Esophagus muscularis mucosa (tissue), 4 donors: ENCODE results near the gene NFILZ. TPM values are rescaled to one million over a fixed set of nuclear protein-coding genes. Genes with fewer than 3 reads are reported as not detected.

Source experiments
- DNase-seq: peaks from one replicate; pipeline ENCODE4 v3.0.0-alpha.2; 2017; ENCODE audit errors: extremely low spot score
- H3K27ac ChIP-seq, 4 donors: fragments of 200-600 bp; sonication (generic); replicated peaks in 1 of 4; 1 replicate in 3 of 4; 2 replicates in 1 of 4; pipeline ENCODE4 v1.5.1; 2016 to 2019; ENCODE audit warnings: mild to moderate bottlenecking in 1 of 4
- H3K27me3 ChIP-seq, 4 donors: fragments of 200-600 bp; sonication (generic); one replicate each; pipeline versions ENCODE4 v1.5.1 to v1.6.0; 2016 to 2019
- H3K36me3 ChIP-seq, 4 donors: fragments of 200-600 bp; sonication (generic); one replicate each; pipeline ENCODE4 v1.5.1; 2016 to 2019
- H3K4me1 ChIP-seq, 4 donors: fragments of 200-600 bp; sonication (generic); one replicate each; pipeline ENCODE4 v1.5.1; 2016 to 2019
- H3K4me3 ChIP-seq, 4 donors: fragments of 200-600 bp; sonication (generic); 1 replicate in 2 of 4; 2 replicates in 2 of 4; pipeline ENCODE4 v1.5.1; 2016 to 2019; ENCODE audit warnings: mild to moderate bottlenecking in 4 of 4, moderate library complexity in 1 of 4
- H3K9me3 ChIP-seq, 4 donors: fragments of 200-600 bp; sonication (generic); 1 replicate in 3 of 4; 2 replicates in 1 of 4; pipeline ENCODE4 v1.5.1; 2016 to 2019
- CTCF ChIP-seq, 3 experiments: fragments of 200-600 bp in 2 of 3; fragments of 450-650 bp in 1 of 3; sonication (generic) in 2 of 3; IDR thresholded peaks; one replicate each; pipeline ENCODE4 v1.5.1; 2017 to 2019; ENCODE audit warnings: antibody characterized with exemption in 3 of 3, mild to moderate bottlenecking in 2 of 3, moderate library complexity in 1 of 3
- EP300 ChIP-seq: sonication (generic); formaldehyde crosslinking; IDR thresholded peaks from one replicate; pipeline ENCODE4 v1.6.1; 2017; ENCODE audit warnings: antibody characterized with exemption
- POLR2A ChIP-seq: fragments of 450-650 bp; IDR thresholded peaks from one replicate; pipeline ENCODE4 v1.6.1; 2017; ENCODE audit warnings: antibody characterized with exemption, moderate library complexity, mild to moderate bottlenecking, low read depth
- POLR2AphosphoS5 ChIP-seq, 2 donors: sonication (generic); formaldehyde crosslinking; IDR thresholded peaks; one replicate each; pipeline ENCODE4 v1.6.1; 2017; ENCODE audit warnings: antibody characterized with exemption in 2 of 2
- WGBS: methylation state at CpG from one replicate; pipeline ENCODE4 v1.1.5; 2018; 5-methylcytosine and 5-hydroxymethylcytosine counted together
- intact Hi-C: fragments of 100-400 bp; cut with DNase I; formaldehyde crosslinking; loops from one replicate; pipeline ENCODE4 v1.15.1; 2023
- total RNA-seq, 4 donors: library from RNA; depleted of rRNA; stranded (reverse); fragments of >200 nt; gene quantifications; one replicate each; pipeline versions ENCODE4 v1.1.0 to v1.2.1, GENCODE V29; 2016

The NFILZ gene
- total RNA-seq, 4 donors from 2014 or later, result not detected

GRCh38 chr19:8654591-8655339 lies 24.3 kb downstream of the NFILZ start:
- Histone ChIP-seq H3K4me3 (peak overlapping the region in 2 of 4 donors; percentile 16 to 41), H3K27ac (no peak overlapping the region), H3K9me3 (no peaks in the 10 kb centered on the region), H3K4me1 (peaks cover 5 to 8% (median 7%) of the 10 kb centered on the region in 4 donors), H3K27me3 (peaks cover 0 to 49% (median 0%) of the 10 kb centered on the region in 4 donors), H3K36me3 (no peaks in the 10 kb centered on the region)
- intact Hi-C loops, result loop anchor here (2.0 kb wide), 1 partner anchor 422 kb away; no protein-coding TSS in a partner anchor
- no peak for DNase-seq
- TF ChIP-seq POLR2A (no peak), CTCF (IDR thresholded peaks at IDR 0.05) (peak; percentile 95 to 99 (median 98))
- 6% methylated on average over 15 of the region's 15 CpGs for WGBS

GRCh38 chr19:8655340-8655709 lies 24.9 kb downstream of the NFILZ start:
- Histone ChIP-seq H3K36me3 (no peaks in the 10 kb centered on the region), H3K9me3 (no peaks in the 10 kb centered on the region), H3K27me3 (peaks cover 0 to 54% (median 0%) of the 10 kb centered on the region in 4 donors), H3K4me3 (no peak overlapping the region), H3K27ac (no peak overlapping the region), H3K4me1 (peaks cover 5 to 8% (median 7%) of the 10 kb centered on the region in 4 donors)
- DNase-seq, result no peak
- intact Hi-C loops, result loop anchor here (2.0 kb wide), 1 partner anchor 421 kb away; no protein-coding TSS in a partner anchor
- WGBS, result 69% methylated on average over 5 of the region's 12 CpGs
- TF ChIP-seq POLR2A (no peak), EP300 (no peak), CTCF (IDR thresholded peaks at IDR 0.05) (no peak)

- peaks cover 5 to 8% (median 7%) of the 10 kb centered on the region in 4 donors for H3K4me1 ChIP-seq
- 100% methylated on average over 3 of the region's 5 CpGs for WGBS
- intact Hi-C loops, result no loop called here
- peaks cover 0 to 72% (median 0%) of the 10 kb centered on the region in 4 donors for H3K27me3 ChIP-seq
- no peak for TF ChIP-seq POLR2A
- TF ChIP-seq CTCF (IDR thresholded peaks at IDR 0.05), result no peak
- TF ChIP-seq EP300, result no peak
- no peak for TF ChIP-seq POLR2AphosphoS5 (IDR thresholded peaks at IDR 0.05)
- H3K4me3 ChIP-seq, result no peak overlapping the region
- DNase-seq, result no peak
- H3K9me3 ChIP-seq, result no peaks in the 10 kb centered on the region
- no peak overlapping the region for H3K27ac ChIP-seq
- no peaks in the 10 kb centered on the region for H3K36me3 ChIP-seq
These were observed 27.4 kb downstream of the NFILZ start for GRCh38 chr19:8657869-8658268.

- H3K9me3 ChIP-seq, result no peaks in the 10 kb centered on the region
- H3K4me3 ChIP-seq, result no peak overlapping the region
- H3K36me3 ChIP-seq, result no peaks in the 10 kb centered on the region
- DNase-seq, result no peak
- H3K27ac ChIP-seq, result no peak overlapping the region
- TF ChIP-seq POLR2A (no peak), EP300 (no peak), CTCF (IDR thresholded peaks at IDR 0.05) (no peak), POLR2AphosphoS5 (IDR thresholded peaks at IDR 0.05) (no peak)
- H3K27me3 ChIP-seq, result peaks cover 0 to 79% (median 0%) of the 10 kb centered on the region in 4 donors
- intact Hi-C loops, result no loop called here
- 65% methylated on average over 5 of the region's 7 CpGs for WGBS
- peaks cover 0 to under 1% (median under 1%) of the 10 kb centered on the region in 4 donors for H3K4me1 ChIP-seq
These were observed 29.5 kb downstream of the NFILZ start for GRCh38 chr19:8659905-8660304.
